ENCODE data around the gene TELO2. TPM values are rescaled to one million over a fixed set of nuclear protein-coding genes. Genes with fewer than 3 reads are reported as not detected.

Gene TELO2
- total RNA-seq, 3 donors from 2014 or later = 15.2 to 27.5 (median 23.9) TPM

GRCh38 chr16:1471569-1472194 lies 21.5 kb upstream of the TELO2 start:
- TF ChIP-seq POLR2A (IDR thresholded peaks at IDR 0.05) = no peak
- no peak for TF ChIP-seq POLR2AphosphoS5 (IDR thresholded peaks at IDR 0.05)
- no peak for TF ChIP-seq CTCF (IDR thresholded peaks at IDR 0.05)
- no peaks in the 10 kb centered on the region for H3K9me3 ChIP-seq
- intact Hi-C loops (cut with DNase I; ENCODE audit: low total_unique reads) = no loop called here
- H3K4me1 ChIP-seq = no peaks in the 10 kb centered on the region
- no peaks in the 10 kb centered on the region for H3K27me3 ChIP-seq
- peak overlapping the region in 1 of 2 donors; percentile 70 for H3K27ac ChIP-seq
- no peaks in the 10 kb centered on the region for H3K36me3 ChIP-seq
- H3K4me3 ChIP-seq = no peak overlapping the region
- no peak for DNase-seq (ENCODE audit: low spot score in 2 of 2)

DNA sequence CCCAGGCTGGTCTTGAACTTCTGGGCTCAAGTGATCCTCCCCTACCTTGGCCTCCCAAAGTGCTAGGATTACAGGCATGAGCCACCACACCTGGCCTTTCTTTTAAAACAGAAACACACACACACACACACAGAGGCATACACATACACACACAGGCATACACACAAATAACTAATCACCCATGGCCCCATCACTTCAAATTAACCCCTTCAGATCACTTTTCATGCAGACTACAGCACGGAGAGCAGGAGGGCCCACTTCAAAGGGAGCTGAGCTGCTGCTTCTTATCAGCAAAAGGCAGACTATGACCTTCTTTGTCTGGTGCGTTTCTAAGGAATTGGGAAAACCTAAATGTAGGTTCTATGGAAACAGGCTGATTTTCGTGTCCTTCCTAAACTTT lies 20.2 kb upstream of the TELO2 start:
- no peak overlapping the region for H3K4me3 ChIP-seq
- no peak overlapping the region for H3K27ac ChIP-seq
- DNase-seq (ENCODE audit: low spot score in 2 of 2) = no peak
- H3K36me3 ChIP-seq = no peaks in the 10 kb centered on the region
- TF ChIP-seq POLR2AphosphoS5 (IDR thresholded peaks at IDR 0.05) = no peak
- TF ChIP-seq POLR2A (IDR thresholded peaks at IDR 0.05) = no peak
- TF ChIP-seq CTCF (IDR thresholded peaks at IDR 0.05) = no peak
- no peaks in the 10 kb centered on the region for H3K27me3 ChIP-seq
- no peaks in the 10 kb centered on the region for H3K4me1 ChIP-seq
- intact Hi-C loops (cut with DNase I; ENCODE audit: low total_unique reads) = no loop called here
- H3K9me3 ChIP-seq = no peaks in the 10 kb centered on the region

DNA sequence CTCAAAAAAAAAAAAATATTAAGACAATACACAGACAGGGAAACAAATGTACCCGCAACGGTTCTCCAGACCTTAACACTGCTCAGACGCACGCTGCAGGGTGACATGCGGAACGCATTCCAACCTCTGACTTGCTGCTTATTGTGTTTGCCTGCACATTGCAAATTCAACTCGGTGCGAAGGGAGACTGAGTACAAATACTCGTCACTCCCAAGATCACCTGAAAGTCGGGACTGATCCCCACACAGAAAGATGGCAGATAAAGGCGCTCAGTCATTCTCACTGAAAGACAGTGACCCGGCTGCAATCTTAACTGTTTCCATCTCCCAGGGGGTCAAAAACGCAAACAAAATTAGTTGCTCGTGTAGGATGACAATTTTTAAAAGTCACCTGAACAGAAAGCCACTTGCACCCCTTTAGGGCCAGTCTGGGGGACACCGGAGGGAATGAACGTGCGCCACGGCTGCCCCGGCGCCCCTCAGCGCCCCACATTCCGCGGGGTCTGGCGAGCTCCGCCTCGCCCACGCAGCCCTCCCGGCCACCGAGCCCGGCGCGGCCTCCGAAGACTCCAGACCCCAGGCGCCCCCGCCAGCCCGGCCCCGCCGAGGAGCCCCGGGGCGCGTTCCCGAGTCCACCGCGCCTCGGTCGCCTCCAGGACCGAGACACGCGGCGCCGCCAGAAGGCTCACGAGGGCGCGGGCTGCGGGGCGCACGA lies 18.9 kb upstream of the TELO2 start:
- no peaks in the 10 kb centered on the region for H3K4me1 ChIP-seq
- H3K27ac ChIP-seq = peak overlapping the region; percentile 92 to 97
- intact Hi-C loops (cut with DNase I; ENCODE audit: low total_unique reads) = no loop called here

DNA sequence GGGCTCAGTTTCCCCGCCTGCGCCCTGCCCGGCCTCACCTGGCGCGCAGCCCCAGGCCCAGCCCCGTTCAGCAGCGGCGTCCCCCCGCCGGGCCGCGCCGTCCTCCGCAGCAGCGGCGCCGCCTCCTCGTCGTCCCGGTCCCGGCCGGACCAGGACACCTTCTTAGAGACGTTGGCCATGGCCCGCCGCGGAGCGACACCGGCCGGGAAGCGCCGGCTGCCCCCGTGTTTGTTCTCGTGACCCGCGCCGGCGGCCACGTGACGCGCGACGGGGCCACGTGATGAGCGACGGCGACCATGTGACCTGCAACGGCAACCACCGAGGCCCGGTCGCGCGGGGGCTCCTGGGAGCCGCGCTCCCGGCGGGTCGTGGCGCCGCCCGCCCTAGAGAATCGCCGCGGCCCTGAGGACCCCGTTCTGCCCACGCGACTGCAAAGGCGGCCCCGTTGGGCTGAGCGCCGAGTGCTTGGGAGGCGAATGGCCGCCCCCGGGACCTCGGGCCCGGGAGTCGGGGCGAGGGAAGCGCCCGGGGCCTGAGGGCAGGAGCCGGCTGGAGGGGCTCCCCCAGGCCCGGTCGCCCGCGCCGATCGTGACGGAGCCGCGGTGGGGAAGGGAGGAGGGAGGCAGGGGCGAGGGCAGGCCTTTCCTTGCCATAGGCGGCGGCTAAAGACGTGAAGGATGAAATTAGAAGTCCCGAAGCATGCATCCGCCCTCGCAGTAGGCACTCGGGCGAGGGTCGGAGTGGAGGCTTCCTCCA lies 18.2 kb upstream of the TELO2 start, which contains the start of gene CLCN7:
Gene CLCN7, minus strand, starts transcription at position 233 of the 756 bp plus-strand sequence. Its CDS starts 54 bp downstream, at position 179.
- H3K9me3 ChIP-seq = no peaks in the 10 kb centered on the region
- peak; percentile 89 to 93 for DNase-seq (ENCODE audit: low spot score in 2 of 2)
- peak within 1 kb of the TSS; percentile 92 to 97 for H3K27ac ChIP-seq
- H3K27me3 ChIP-seq = no peaks in the 10 kb centered on the region
- no peak for TF ChIP-seq CTCF (IDR thresholded peaks at IDR 0.05)
- peak; percentile 94 to 97 (median 95) for TF ChIP-seq POLR2AphosphoS5 (IDR thresholded peaks at IDR 0.05)
- TF ChIP-seq POLR2A (IDR thresholded peaks at IDR 0.05) = peak; percentile 82
- no peaks in the 10 kb centered on the region for H3K4me1 ChIP-seq
- H3K4me3 ChIP-seq = peak within 1 kb of the TSS; percentile 70 to 97 (median 95)
- H3K36me3 ChIP-seq = no peaks in the 10 kb centered on the region
- intact Hi-C loops (cut with DNase I; ENCODE audit: low total_unique reads) = no loop called here

More for the DNA sequence above, 18.9 kb upstream of the TELO2 start:
- TF ChIP-seq POLR2AphosphoS5 (IDR thresholded peaks at IDR 0.05) = no peak
- TF ChIP-seq CTCF (IDR thresholded peaks at IDR 0.05) = no peak
- no peak for TF ChIP-seq POLR2A (IDR thresholded peaks at IDR 0.05)
- no peak for DNase-seq (ENCODE audit: low spot score in 2 of 2)
- peak overlapping the region; percentile 70 to 97 (median 95) for H3K4me3 ChIP-seq
- H3K9me3 ChIP-seq = no peaks in the 10 kb centered on the region
- no peaks in the 10 kb centered on the region for H3K27me3 ChIP-seq
- no peaks in the 10 kb centered on the region for H3K36me3 ChIP-seq
